Activated CD8-positive, alpha-beta T cell treated with anti-CD3 and anti-CD28 coated beads for 36 hours (primary cell): ENCODE measurements around the gene CNOT6. TPM values are rescaled to one million over a fixed set of nuclear protein-coding genes. Genes with fewer than 3 reads are reported as not detected.

Source experiments
- ATAC-seq: fragments of 200-7000 bp; cut with Tn5 transposase; one replicate; pipeline ENCODE4 v1.10.0; 2021; ENCODE audit warnings: mild to moderate bottlenecking, moderate library complexity
- CTCF ChIA-PET: fragments of 350-600 bp; sonication (Branson Sonifier 250); formaldehyde crosslinking; loops from one replicate; lab custom pipeline; 2021; ENCODE audit warnings: antibody characterized with exemption; lab: Charles Lee
- POLR2A ChIA-PET: fragments of 350-600 bp; sonication (Branson Sonifier 250); formaldehyde crosslinking; loops from one replicate; lab custom pipeline; 2021; ENCODE audit warnings: antibody characterized with exemption; lab: Charles Lee
- DNase-seq: peaks from one replicate; pipeline ENCODE4 v3.0.0-alpha.2; 2020
- H3K27ac Mint-ChIP-seq: one replicate; pipeline ENCODE4 v1.8.0; 2021; ENCODE audit warnings: mild to moderate bottlenecking, mixed read lengths
- H3K27me3 Mint-ChIP-seq: one replicate; pipeline ENCODE4 v1.8.0; 2021; ENCODE audit warnings: mixed read lengths
- H3K36me3 Mint-ChIP-seq: one replicate; pipeline ENCODE4 v1.8.0; 2021; ENCODE audit warnings: low read depth, mixed read lengths
- H3K4me1 Mint-ChIP-seq: one replicate; pipeline ENCODE4 v1.8.0; 2021; ENCODE audit warnings: low read depth, mixed read lengths
- H3K4me3 Mint-ChIP-seq: one replicate; pipeline ENCODE4 v1.8.0; 2021; ENCODE audit warnings: mild to moderate bottlenecking, moderate library complexity, mixed read lengths
- H3K9me3 Mint-ChIP-seq: one replicate; pipeline ENCODE4 v1.8.0; 2021; ENCODE audit warnings: mixed read lengths
- intact Hi-C: fragments of 100-400 bp; cut with micrococcal nuclease; formaldehyde crosslinking; loops from one replicate; pipeline ENCODE4 v1.10.0; 2022
- total RNA-seq, 2 experiments: library from RNA; stranded (reverse); gene quantifications; one replicate each; pipeline ENCODE4 v1.2.3, GENCODE V29; 2021
- TF ChIP-seq, protein P1 (sequence below): fragments of 200-600 bp; IDR thresholded peaks from one replicate; pipeline ENCODE4 v1.8.0; 2022; ENCODE audit warnings: antibody characterized with exemption, mild to moderate bottlenecking

The CNOT6 gene
- total RNA-seq, 2 experiments from 2014 or later, result 28.4 to 30.4 TPM

DNA sequence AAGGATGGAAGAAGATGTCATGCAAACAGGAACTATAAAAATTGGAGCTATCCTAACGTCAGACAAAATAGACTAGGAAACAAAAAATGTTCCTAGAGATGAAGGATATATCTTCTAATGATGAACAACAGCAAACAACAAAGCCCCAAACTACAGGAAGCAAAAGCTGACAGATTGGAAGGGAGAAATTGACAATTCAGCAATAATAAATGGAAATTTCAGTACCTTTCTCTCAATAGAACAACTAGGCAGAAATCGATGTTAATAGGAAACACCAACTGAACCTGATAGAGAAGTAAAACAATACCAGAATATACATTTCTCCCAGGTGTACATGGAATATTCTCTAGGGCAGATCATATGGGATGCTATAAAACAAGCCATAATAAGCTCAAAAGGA, 89.6 kb downstream of the CNOT6 start:
- Mint-ChIP-seq H3K27ac (no peak overlapping the region), H3K27me3 (peaks cover 5% of the 10 kb centered on the region), H3K4me1 (no peaks in the 10 kb centered on the region), H3K9me3 (no peaks in the 10 kb centered on the region), H3K4me3 (no peak overlapping the region), H3K36me3 (no peaks in the 10 kb centered on the region)
- CTCF ChIA-PET, result no interaction called here
- intact Hi-C loops, result no loop called here
- TF ChIP-seq, protein P1, sequence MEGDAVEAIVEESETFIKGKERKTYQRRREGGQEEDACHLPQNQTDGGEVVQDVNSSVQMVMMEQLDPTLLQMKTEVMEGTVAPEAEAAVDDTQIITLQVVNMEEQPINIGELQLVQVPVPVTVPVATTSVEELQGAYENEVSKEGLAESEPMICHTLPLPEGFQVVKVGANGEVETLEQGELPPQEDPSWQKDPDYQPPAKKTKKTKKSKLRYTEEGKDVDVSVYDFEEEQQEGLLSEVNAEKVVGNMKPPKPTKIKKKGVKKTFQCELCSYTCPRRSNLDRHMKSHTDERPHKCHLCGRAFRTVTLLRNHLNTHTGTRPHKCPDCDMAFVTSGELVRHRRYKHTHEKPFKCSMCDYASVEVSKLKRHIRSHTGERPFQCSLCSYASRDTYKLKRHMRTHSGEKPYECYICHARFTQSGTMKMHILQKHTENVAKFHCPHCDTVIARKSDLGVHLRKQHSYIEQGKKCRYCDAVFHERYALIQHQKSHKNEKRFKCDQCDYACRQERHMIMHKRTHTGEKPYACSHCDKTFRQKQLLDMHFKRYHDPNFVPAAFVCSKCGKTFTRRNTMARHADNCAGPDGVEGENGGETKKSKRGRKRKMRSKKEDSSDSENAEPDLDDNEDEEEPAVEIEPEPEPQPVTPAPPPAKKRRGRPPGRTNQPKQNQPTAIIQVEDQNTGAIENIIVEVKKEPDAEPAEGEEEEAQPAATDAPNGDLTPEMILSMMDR, result no peak
- no peak for DNase-seq
- POLR2A ChIA-PET, result interaction anchor here (1.1 kb wide), 1 partner anchor 16 kb away, joined by 3 read pairs; no protein-coding TSS in a partner anchor
- no peak for ATAC-seq

DNA sequence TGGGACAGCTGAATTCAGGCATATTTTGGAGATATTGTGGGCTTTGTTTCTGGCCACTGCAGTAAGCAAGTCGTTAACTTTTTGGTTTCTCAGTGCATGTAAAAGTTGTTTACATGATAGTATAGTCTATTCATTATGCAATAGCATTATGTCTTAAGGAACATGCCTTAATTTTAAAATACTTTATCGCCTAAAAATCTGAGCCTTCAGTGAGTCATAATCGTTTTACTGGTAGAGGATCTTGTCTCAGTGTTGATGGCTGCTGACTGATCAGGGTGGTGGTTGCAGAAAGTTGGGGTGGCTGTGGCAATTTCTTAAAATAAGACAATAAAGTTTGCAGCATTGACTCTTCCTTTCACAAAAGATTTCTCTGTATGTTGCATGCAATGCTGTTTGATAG, 92.0 kb downstream of the CNOT6 start:
- no peak overlapping the region for H3K4me3 Mint-ChIP-seq
- H3K36me3 Mint-ChIP-seq, result no peaks in the 10 kb centered on the region
- ATAC-seq (no peak), DNase-seq (no peak)
- intact Hi-C loops, result no loop called here
- no peaks in the 10 kb centered on the region for H3K9me3 Mint-ChIP-seq
- TF ChIP-seq, protein P1, result no peak
- ChIA-PET POLR2A (no interaction called here), CTCF (interaction anchor here (0.9 kb wide), 1 partner anchor 20 kb away, joined by 3 read pairs; no protein-coding TSS in a partner anchor)
- peaks cover 18% of the 10 kb centered on the region for H3K27me3 Mint-ChIP-seq
- no peak overlapping the region for H3K27ac Mint-ChIP-seq
- H3K4me1 Mint-ChIP-seq, result peaks cover 6% of the 10 kb centered on the region

DNA sequence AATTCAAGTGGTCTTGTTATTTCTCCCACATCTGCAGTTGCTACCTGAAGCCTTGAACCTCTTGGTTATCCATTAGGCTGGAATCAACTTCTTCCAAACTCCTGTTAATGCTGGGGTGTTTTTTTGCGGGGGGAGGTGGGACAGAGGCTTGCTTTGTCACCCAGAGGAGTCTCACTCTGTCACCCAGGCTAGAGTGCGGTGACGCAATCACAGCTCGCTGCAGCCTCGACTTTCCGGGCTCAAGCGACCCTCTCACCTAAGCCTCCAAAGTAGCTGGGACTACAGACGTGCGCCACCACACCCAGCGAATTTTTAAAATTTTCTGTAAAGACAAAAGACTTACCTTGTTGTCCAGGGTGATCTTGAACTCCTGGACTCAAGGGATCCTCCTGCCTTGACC, 92.7 kb downstream of the CNOT6 start:
- H3K27ac Mint-ChIP-seq, result no peak overlapping the region
- TF ChIP-seq, protein P1, result no peak
- ChIA-PET CTCF (interaction anchor here (1.3 kb wide), 1 partner anchor 19 kb away, joined by 4 read pairs; no protein-coding TSS in a partner anchor), POLR2A (no interaction called here)
- no peaks in the 10 kb centered on the region for H3K36me3 Mint-ChIP-seq
- DNase-seq, result no peak
- no peak overlapping the region for H3K4me3 Mint-ChIP-seq
- H3K9me3 Mint-ChIP-seq, result no peaks in the 10 kb centered on the region
- intact Hi-C loops, result no loop called here
- H3K4me1 Mint-ChIP-seq, result peaks cover 6% of the 10 kb centered on the region
- H3K27me3 Mint-ChIP-seq, result peaks cover 18% of the 10 kb centered on the region
- ATAC-seq, result no peak

DNA sequence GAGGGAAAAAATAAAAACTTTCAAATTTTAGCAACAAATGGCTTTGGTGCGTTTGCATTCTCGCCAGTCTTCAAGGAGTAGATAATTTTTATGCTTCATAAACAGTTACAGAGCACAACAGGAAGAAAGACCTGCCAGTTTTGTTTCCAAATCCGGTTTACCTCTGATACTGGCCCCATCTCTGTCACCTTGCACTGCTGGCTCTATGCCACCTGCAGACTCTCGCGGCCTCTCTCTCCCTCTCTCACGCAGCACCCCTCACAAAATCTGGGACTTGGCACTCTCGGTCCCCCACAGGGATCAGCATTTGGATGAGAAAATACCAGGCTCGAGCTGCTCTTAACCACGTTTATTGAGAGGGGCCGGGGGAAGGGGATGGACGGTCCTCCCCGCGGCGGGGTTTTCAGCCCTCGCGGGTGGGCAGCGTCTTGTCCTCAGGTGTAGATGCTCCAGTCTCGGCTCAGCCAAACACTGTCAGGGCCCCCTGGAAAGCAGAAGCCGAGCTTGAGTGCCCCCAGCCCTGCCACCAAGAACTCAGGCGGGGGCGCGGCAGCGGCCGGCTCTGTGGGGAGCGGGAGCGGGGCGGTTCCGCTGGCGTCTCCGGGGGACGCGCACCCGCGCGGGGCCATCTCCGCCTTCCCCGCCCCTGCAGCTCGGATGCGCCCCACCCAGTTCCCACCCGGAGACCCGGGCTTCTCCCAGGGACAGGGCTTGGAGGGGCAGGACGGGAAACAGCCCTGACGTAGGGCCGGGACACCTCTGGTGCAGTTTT, 95.8 kb downstream of the CNOT6 start:
- POLR2A ChIA-PET, result no interaction called here
- Mint-ChIP-seq H3K27ac (no peak overlapping the region), H3K4me1 (peaks cover 8% of the 10 kb centered on the region), H3K36me3 (no peaks in the 10 kb centered on the region), H3K4me3 (no peak overlapping the region), H3K27me3 (peaks cover 32% of the 10 kb centered on the region), H3K9me3 (no peaks in the 10 kb centered on the region)
- TF ChIP-seq, protein P1, result no peak
- intact Hi-C loops, result no loop called here
- CTCF ChIA-PET, result no interaction called here
- no peak for ATAC-seq
- DNase-seq, result no peak

DNA sequence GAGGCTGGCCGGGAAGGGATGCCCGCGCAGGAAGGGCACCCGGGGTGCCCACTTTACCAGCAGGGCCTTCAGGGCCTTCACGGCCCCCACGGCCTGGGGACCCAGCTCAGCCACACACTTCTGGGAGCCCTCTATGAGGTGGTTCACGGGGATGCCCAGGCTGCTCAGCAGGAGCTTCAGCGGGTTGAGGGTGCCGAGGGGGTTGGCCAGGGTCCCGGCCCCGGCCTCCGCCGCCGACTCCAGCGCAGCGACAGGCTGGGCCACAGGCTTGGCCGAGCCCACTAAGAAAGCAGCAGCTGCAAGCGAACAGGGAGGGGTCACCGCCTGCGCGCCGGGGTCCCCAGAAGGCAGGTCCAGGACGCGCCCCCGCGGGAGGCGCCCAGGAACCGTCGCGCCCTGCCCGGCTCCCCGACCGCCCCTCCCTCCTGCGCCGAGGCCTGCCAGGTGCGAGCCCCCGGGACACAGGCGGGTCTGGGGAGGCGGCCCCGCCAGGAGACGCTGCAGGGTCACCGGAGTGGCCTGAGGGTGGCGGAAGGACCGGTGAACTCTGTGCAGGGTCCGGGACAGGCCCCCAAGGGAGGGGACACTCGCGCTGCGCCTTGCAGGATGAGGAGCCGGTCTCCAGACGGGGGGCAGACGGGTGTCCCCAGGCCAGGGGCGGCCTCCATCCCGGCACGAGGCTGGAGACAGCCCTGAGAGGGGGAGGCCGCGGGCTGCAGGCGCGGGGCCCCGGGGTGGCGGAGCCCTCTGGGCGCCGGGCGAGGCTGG, 96.5 kb downstream of the CNOT6 start:
- no peaks in the 10 kb centered on the region for H3K9me3 Mint-ChIP-seq
- H3K4me1 Mint-ChIP-seq, result peaks cover 8% of the 10 kb centered on the region
- intact Hi-C loops, result no loop called here
- H3K4me3 Mint-ChIP-seq, result no peak overlapping the region
- ChIA-PET CTCF (interaction anchor here (1.2 kb wide), 1 partner anchor 262 kb away, joined by 3 read pairs; no protein-coding TSS in a partner anchor), POLR2A (no interaction called here)
- H3K36me3 Mint-ChIP-seq, result no peaks in the 10 kb centered on the region
- H3K27ac Mint-ChIP-seq, result no peak overlapping the region
- TF ChIP-seq, protein P1, result no peak
- peaks cover 32% of the 10 kb centered on the region for H3K27me3 Mint-ChIP-seq
- ATAC-seq (no peak), DNase-seq (no peak)
